PFSK-1 (cell line): Measurements from ENCODE around the gene ASGR1.

Source experiments
- FOXP2 ChIP-seq: optimal IDR thresholded peaks from 2 replicates; pipeline ENCODE3; 2011; ENCODE audit warnings: borderline replicate concordance, control low read depth, inconsistent platforms; ENCODE audit not compliant: insufficient read depth; ENCODE audit errors: extremely low read length, extremely low read depth
- POLR2AphosphoS5 ChIP-seq: IDR thresholded peaks from 2 replicates; pipeline ENCODE4 v1.6.1; 2012; ENCODE audit warnings: low read depth, mild to moderate bottlenecking, control low read depth, low read length, moderate library complexity
- REST ChIP-seq, 2 experiments: IDR thresholded peaks; 2 replicates each; pipeline versions ENCODE4 v1.6.1 to v1.8.0; 2011 to 2012; ENCODE audit warnings: low read depth in 2 of 2, low read length in 2 of 2, control low read depth in 1 of 2, inconsistent platforms in 1 of 2, mild to moderate bottlenecking in 1 of 2, moderate library complexity in 1 of 2; ENCODE audit not compliant: insufficient read depth in 1 of 2
- SIN3A ChIP-seq: IDR thresholded peaks from 2 replicates; pipeline ENCODE4 v1.6.1; 2012; ENCODE audit warnings: mild to moderate bottlenecking, low read length, moderate library complexity, borderline replicate concordance; ENCODE audit not compliant: insufficient read depth
- TAF1 ChIP-seq: IDR thresholded peaks from 2 replicates; pipeline ENCODE4 v1.6.1; 2012; ENCODE audit warnings: low read length, control low read depth, borderline replicate concordance; ENCODE audit not compliant: insufficient read depth

GRCh38 chr17:7141824-7142223, 37.3 kb downstream of the ASGR1 start:
- TF ChIP-seq SIN3A (no peak), POLR2AphosphoS5 (no peak), TAF1 (no peak), FOXP2 (no peak), REST (IDR thresholded peaks at IDR 0.05; ENCODE audit: insufficient read depth in 1 of 2, low read depth in 2 of 2, low read length in 2 of 2) (no peak)
